Dendritic cell treated with granulocyte-macrophage colony-stimulating factor and Interleukin-4, amounts not matched to agents 40 ng/mL and 50 ng/mL, for 4 days (primary cell): ENCODE results near the gene CNIH3.

Experiments
- H3K27ac Mint-ChIP-seq: one replicate; pipeline ENCODE4 v1.8.0; 2022; ENCODE audit warnings: mild to moderate bottlenecking, mixed read lengths
- H3K27me3 Mint-ChIP-seq: one replicate; pipeline ENCODE4 v1.8.0; 2022; ENCODE audit warnings: mild to moderate bottlenecking, mixed read lengths
- H3K36me3 Mint-ChIP-seq: one replicate; pipeline ENCODE4 v1.8.0; 2022; ENCODE audit warnings: low read depth, mixed read lengths
- H3K4me1 Mint-ChIP-seq: one replicate; pipeline ENCODE4 v1.8.0; 2022; ENCODE audit warnings: low read depth, mixed read lengths
- H3K4me3 Mint-ChIP-seq: one replicate; pipeline ENCODE4 v1.8.0; 2022; ENCODE audit warnings: mild to moderate bottlenecking, moderate library complexity, mixed read lengths
- H3K9me3 Mint-ChIP-seq: one replicate; pipeline ENCODE4 v1.8.0; 2022; ENCODE audit warnings: mixed read lengths
- intact Hi-C: fragments of 100-400 bp; cut with micrococcal nuclease; formaldehyde crosslinking; loops from one replicate; pipeline ENCODE4 v1.15.0; 2022

CNIH3 gene

DNA sequence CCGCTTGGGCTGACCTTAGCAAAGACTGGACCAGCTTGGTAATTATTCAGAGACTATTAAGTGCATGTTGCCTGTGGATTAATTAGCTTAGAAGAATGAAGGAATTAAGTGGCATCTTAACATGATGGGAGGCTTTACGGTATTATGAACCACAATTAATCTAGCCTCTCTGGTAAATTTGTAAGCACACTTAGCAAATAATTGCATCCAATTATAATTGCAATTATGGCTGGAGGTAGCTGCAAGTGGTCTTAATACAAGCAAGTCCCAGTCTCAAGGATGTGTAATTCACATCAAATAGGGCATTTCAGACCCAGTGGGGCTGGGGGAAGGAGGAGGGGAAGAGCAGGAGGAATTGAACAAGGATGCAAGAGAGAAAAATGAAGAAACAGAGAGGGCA, 151.6 kb downstream of the CNIH3 start:
- intact Hi-C loops: no loop called here
- no peak overlapping the region for H3K27ac Mint-ChIP-seq
- H3K36me3 Mint-ChIP-seq: no peaks in the 10 kb centered on the region
- H3K4me1 Mint-ChIP-seq: no peaks in the 10 kb centered on the region
- peaks cover 27% of the 10 kb centered on the region for H3K27me3 Mint-ChIP-seq
- no peaks in the 10 kb centered on the region for H3K9me3 Mint-ChIP-seq
- no peak overlapping the region for H3K4me3 Mint-ChIP-seq

DNA sequence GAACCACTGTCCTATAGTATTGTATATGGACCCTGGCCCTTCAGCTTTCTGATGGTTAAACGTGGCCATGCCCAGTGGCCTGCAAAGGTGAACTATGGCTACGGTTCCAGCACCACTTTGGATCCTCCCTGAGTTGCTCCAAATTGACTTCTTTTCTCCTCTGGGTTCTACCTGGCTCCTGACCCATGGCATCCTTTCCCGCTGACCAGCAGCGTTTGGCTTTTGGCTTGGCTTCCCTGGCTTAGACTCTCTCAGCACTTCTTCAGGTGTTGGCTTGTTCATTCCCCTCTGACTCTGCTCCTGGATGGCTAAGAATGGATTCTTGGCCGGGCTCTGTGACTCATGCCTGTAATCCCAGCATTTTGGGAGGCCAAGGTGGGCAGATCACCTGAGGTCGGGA, 152.9 kb downstream of the CNIH3 start:
- Mint-ChIP-seq H3K27ac (no peak overlapping the region), H3K4me3 (no peak overlapping the region), H3K9me3 (no peaks in the 10 kb centered on the region), H3K27me3 (peaks cover 24% of the 10 kb centered on the region), H3K36me3 (no peaks in the 10 kb centered on the region), H3K4me1 (no peaks in the 10 kb centered on the region)
- intact Hi-C loops: no loop called here

DNA sequence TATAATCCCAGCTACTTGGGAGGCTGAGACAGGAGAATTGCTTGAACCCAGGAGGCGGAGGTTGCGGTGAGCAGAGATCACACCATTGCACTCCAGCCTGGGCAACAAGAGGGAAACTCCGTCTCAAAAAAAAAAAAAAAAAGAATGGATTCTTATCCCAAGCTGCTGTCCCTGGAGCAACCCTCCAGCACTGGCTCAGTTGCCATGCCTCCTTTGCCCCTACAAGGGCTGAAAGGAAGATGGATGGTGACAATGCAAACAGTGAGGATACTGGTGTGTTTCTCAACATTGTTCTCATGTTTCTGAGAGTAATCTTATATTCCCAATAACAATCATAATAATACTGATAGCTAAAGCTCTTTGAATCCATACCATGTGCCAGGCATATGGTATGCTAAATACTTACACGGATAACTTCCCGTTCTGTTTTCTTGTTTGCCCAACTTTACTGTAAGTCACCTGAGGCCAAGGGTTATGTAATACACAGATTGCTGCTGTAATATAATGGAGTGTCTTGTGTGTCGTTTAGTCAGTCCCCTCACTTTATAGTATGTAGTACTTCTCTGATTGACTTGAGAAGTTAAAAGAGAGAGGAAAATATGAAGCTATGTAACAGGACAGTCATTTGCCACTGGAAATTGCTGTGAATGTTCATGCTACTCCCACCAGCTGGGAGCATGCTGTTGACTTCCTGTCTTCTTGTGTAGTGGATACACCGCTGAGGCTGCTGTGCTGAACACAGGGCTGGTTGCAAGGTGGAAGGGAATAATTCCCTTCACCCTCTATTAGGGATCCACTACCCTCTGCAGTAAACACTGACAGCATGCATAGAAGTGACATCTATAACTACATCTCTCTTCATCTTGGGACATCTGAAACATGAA, 153.6 kb downstream of the CNIH3 start:
- peaks cover 22% of the 10 kb centered on the region for H3K27me3 Mint-ChIP-seq
- H3K9me3 Mint-ChIP-seq: no peaks in the 10 kb centered on the region
- no peaks in the 10 kb centered on the region for H3K36me3 Mint-ChIP-seq
- no peak overlapping the region for H3K4me3 Mint-ChIP-seq
- H3K4me1 Mint-ChIP-seq: no peaks in the 10 kb centered on the region
- intact Hi-C loops: no loop called here
- no peak overlapping the region for H3K27ac Mint-ChIP-seq

DNA sequence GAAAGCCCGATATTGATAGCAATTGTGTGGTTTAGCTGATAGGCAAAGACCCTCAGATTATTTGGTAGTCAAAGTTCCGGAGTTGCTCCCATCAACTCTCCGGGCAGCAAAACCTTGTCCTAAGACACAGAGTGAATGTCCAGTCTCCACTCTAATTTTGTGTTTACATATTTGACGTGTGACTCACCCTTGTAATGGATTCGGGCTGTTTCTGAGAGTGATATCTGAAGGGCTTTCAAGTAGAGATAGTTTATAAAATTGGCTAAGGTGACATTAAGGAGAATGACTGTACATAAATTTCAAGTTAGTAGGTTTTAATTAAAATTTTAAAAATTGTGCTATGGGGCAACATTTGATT, 154.2 kb downstream of the CNIH3 start:
- intact Hi-C loops: no loop called here
- Mint-ChIP-seq H3K27me3 (peaks cover 21% of the 10 kb centered on the region), H3K36me3 (no peaks in the 10 kb centered on the region), H3K9me3 (no peaks in the 10 kb centered on the region), H3K4me3 (no peak overlapping the region), H3K27ac (no peak overlapping the region), H3K4me1 (no peaks in the 10 kb centered on the region)

DNA sequence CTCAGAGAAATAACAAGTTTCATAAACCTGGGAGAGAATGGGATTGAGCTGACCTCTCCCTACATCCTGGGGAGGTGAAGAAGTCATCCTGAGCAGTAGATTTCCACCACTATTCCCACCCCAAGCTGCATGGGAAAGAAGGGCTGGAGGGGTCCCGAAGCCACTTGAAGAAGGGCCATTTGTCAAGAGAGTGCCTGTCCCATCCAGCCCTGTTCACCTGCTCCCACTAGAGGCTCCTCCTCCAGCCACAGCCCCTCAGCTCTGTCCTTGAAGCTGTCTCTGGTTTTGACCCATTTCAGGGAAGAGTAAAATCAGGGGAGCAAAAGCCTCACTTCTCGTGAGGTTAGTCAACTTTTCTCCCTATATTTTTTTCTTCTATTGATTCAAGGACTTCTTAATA, 157.5 kb downstream of the CNIH3 start:
- Mint-ChIP-seq H3K27ac (no peak overlapping the region), H3K9me3 (no peaks in the 10 kb centered on the region), H3K36me3 (no peaks in the 10 kb centered on the region), H3K27me3 (peaks cover 6% of the 10 kb centered on the region), H3K4me1 (no peaks in the 10 kb centered on the region), H3K4me3 (no peak overlapping the region)
- intact Hi-C loops: no loop called here

DNA sequence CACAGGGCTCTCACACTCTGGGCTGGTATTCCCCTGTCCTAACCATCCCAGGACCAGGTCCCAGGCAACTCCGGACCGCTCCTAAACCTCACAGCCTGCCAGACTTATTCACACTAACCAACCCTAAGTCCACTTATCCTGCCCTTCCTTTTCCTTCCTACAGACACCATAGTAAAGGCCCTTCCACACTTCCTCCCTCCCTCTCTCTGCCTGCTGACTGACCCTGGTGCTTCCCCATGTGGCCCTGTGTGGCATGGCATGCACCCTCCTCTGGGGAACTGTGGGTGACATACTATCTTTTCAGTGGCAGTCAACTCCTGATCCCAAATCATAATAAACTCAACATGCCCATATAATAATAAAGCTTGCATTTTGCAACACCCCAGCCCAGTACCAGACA, 158.3 kb downstream of the CNIH3 start:
- intact Hi-C loops: no loop called here
- Mint-ChIP-seq H3K36me3 (no peaks in the 10 kb centered on the region), H3K27me3 (peaks cover 6% of the 10 kb centered on the region), H3K4me1 (no peaks in the 10 kb centered on the region), H3K27ac (no peak overlapping the region), H3K4me3 (no peak overlapping the region), H3K9me3 (no peaks in the 10 kb centered on the region)

DNA sequence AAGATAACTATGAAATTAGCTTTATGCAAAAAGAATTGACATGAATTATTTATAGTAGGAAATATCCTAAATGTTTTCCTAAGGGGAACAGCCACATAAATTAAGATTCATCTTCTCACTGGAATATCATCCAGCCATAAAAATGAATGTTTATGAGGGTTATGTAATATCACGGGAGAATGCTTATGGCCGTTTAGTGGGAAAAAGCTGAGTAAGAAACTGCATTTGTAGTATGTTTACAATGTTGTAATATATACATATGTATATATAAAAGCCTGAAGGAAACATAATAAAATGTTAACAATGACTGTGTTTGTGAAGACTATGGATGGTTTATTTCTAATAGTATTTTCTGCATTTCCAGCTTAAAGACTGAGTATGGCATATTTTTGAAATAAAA, 161.1 kb downstream of the CNIH3 start:
- Mint-ChIP-seq H3K9me3 (no peaks in the 10 kb centered on the region), H3K4me3 (no peak overlapping the region), H3K4me1 (no peaks in the 10 kb centered on the region), H3K27ac (no peak overlapping the region), H3K36me3 (no peaks in the 10 kb centered on the region), H3K27me3 (no peaks in the 10 kb centered on the region)
- intact Hi-C loops: no loop called here

DNA sequence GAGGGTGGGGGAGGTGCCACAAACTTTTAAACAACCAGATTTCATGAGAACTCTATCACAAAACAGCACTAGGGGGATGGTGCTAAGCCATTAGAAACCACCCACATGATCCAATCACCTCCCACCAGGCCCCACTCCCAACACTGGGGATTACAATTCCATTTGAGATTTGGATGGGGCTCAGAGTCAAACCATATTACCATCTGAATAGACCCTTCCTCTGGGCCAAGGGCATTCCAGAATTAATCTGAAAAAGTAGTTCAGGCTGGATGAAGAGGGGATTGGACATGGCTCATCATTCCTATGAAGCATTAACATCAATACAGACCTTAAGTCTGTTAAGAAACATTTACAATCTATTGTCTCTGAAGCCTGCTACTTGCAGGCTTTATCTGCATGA, 163.4 kb downstream of the CNIH3 start:
- intact Hi-C loops: no loop called here
- no peak overlapping the region for H3K4me3 Mint-ChIP-seq
- H3K9me3 Mint-ChIP-seq: no peaks in the 10 kb centered on the region
- H3K4me1 Mint-ChIP-seq: peaks cover 14% of the 10 kb centered on the region
- H3K27me3 Mint-ChIP-seq: no peaks in the 10 kb centered on the region
- no peak overlapping the region for H3K27ac Mint-ChIP-seq
- H3K36me3 Mint-ChIP-seq: no peaks in the 10 kb centered on the region

DNA sequence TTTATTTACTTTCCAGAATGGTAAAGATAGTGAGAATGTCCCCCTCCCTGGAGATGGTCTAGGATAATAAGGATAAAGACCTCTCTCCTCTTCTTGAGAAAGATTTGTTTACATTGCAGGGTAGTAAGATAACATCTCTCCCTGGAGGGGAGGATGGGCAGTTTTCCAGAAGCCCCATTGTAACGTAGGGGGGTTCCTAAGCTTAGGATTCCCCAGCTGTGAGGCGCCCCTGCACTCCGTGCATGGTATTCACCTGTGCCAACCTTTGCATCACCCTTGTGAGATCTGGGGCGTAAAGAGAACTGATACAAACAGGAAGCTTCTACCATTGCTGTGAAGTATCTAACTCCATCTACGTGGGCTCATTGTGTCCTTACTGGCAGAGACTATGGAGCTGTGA, 164.6 kb downstream of the CNIH3 start:
- no peak overlapping the region for H3K27ac Mint-ChIP-seq
- intact Hi-C loops: no loop called here

DNA sequence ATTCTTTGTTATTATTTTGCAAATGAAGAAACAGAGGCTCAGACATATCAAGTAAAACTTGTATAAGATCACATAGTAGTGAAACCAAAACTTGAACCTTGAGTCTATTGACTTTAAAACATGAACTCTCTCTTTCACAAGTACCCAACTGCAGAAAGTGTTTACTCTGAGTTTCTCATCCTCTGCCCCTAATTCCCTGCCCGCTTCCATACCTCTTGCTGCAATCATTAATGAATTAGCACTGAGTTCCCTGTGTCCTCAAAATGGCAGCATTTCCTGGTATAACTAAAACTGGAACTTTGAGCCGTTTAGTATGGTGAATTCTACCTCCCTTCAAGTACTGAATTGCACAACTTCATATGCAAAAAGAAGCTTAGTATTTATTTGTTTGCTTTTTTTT, 165.7 kb downstream of the CNIH3 start:
- Mint-ChIP-seq H3K36me3 (no peaks in the 10 kb centered on the region), H3K27me3 (no peaks in the 10 kb centered on the region), H3K9me3 (peaks cover 4% of the 10 kb centered on the region), H3K27ac (no peak overlapping the region), H3K4me3 (no peak overlapping the region), H3K4me1 (peaks cover 17% of the 10 kb centered on the region)
- intact Hi-C loops: no loop called here

More for the DNA sequence above, 164.6 kb downstream of the CNIH3 start:
- Mint-ChIP-seq H3K4me1 (peaks cover 17% of the 10 kb centered on the region), H3K36me3 (no peaks in the 10 kb centered on the region), H3K27me3 (no peaks in the 10 kb centered on the region), H3K9me3 (no peaks in the 10 kb centered on the region), H3K4me3 (no peak overlapping the region)

DNA sequence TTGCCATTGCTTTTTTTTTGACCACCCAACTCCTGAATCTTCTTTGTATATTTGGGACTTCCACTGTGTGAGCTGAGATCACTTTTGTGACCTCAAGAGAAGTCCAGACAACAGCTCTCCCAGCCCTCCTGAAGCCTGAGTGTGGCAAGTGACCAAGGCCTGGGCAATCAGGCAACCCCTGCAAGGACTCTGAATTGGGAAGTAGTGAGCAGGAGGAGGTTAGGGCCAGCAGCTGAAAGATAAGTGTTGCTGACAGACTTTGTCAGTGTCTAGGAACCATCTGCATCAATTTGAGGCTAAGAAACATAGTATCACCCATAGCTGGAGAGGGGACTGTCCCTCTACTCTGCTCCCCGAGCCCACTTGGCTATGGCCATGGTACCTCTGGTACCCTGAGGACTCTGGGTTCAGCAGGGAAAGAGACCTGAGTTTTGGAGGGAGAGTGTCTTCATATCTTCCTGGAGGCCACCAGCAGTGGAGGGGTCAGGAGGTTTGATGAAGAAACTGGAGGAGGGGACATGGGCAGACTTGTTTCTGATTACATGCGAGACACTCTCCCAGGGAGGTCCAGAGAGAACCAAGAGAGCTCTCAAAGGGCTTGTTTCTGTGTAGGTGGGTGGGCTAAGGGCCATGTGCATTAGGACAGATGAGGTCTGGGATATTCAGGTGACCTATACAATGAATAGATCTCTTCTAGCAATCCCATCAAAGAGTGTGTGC, 166.3 kb downstream of the CNIH3 start:
- no peak overlapping the region for H3K4me3 Mint-ChIP-seq
- H3K9me3 Mint-ChIP-seq: peaks cover 10% of the 10 kb centered on the region
- H3K4me1 Mint-ChIP-seq: peaks cover 17% of the 10 kb centered on the region
- intact Hi-C loops: no loop called here
- H3K27ac Mint-ChIP-seq: no peak overlapping the region
- H3K36me3 Mint-ChIP-seq: no peaks in the 10 kb centered on the region
- H3K27me3 Mint-ChIP-seq: no peaks in the 10 kb centered on the region

DNA sequence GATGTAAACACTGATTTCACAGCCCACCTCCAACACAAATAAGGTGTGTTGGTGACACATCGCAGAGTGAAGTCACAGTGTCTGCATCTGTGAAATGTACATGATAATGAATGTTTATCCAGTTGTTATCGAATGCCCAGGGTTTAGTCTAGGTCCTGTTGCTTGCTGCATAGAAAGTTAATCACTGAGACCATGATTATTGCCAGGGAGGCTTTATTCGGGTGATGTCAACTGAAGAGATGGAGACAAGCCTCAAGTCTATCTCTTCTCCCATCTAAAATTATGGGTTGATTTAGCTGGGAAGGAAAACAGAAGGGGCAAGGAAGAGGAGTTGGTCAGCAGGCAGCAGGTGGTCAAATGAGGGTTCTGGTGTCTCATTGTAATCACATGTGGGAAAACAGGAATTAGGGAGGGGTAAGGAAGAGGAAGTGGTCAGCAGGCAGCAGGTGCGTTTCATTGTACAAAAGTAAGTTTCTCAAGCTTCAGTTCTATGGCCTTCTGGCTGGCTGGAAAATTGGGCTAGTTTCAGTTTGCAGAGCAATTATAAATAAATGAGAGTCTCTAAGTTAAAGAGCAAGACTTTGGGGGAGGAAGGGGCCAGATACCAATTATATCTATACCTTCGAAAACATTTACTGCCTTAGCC, 167.0 kb downstream of the CNIH3 start:
- Mint-ChIP-seq H3K36me3 (no peaks in the 10 kb centered on the region), H3K4me3 (no peak overlapping the region)
- intact Hi-C loops: no loop called here

DNA sequence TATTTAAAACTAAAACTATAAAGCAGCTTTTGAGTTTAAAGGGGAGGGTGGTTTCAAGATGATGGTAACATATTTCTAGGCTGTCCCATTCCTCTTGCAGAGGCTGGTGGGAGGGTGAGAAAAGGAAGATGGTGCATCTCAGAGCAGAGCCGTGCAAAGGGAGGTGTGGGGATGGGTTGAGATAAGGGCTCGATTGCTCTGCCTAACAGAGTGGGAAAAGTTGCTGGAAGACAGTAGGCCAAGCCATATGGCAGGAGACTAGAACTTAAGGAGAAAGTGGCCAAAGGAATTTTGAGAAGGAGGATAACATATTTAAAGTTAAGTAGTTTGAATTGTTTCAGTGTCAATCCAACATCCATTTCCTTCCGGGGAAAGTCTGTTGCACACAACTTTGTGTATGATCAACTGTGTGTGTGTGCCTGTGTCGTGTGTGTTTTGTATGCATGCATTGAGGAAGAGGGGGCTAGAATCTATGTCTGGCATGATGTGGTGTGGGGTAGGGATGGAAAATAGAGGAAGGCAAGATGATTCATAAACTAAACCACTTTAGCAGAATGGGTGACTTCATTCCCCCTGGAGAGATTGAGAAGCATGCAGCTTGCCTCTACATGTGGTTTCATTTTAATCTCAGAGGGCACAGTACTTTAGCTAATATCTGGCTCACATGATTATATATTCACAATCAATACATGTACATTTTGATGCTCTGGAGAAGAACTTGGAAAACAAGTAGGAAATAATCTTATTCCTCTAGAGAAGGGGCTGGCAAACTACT, 168.3 kb downstream of the CNIH3 start:
- Mint-ChIP-seq H3K36me3 (no peaks in the 10 kb centered on the region), H3K9me3 (peaks cover 13% of the 10 kb centered on the region), H3K4me1 (peaks cover 17% of the 10 kb centered on the region), H3K27ac (no peak overlapping the region), H3K4me3 (no peak overlapping the region), H3K27me3 (no peaks in the 10 kb centered on the region)
- intact Hi-C loops: no loop called here

More for the DNA sequence above, 167.0 kb downstream of the CNIH3 start:
- H3K27me3 Mint-ChIP-seq: no peaks in the 10 kb centered on the region
- H3K9me3 Mint-ChIP-seq: peaks cover 13% of the 10 kb centered on the region
- peaks cover 17% of the 10 kb centered on the region for H3K4me1 Mint-ChIP-seq
- H3K27ac Mint-ChIP-seq: no peak overlapping the region

DNA sequence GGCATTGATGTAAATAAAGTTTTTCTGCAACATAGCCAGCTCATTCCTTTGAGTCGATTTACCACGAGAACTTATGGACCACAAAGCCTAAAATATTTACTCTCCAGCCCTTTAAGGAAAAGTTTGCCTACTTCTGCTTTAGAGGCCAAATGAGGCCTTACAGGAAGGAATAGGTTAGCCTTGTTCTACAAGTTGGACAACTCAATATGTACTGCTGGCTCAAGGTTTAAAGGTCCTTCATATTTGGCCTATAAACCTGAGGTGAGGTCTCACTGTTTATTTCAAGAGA, 168.9 kb downstream of the CNIH3 start:
- Mint-ChIP-seq H3K36me3 (no peaks in the 10 kb centered on the region), H3K27ac (no peak overlapping the region), H3K9me3 (peaks cover 13% of the 10 kb centered on the region), H3K4me3 (no peak overlapping the region), H3K4me1 (peaks cover 17% of the 10 kb centered on the region), H3K27me3 (no peaks in the 10 kb centered on the region)
- intact Hi-C loops: no loop called here
